ENCODE results near the gene RMC1. TPM values are rescaled to one million over a fixed set of nuclear protein-coding genes. Genes with fewer than 3 reads are reported as not detected.

The RMC1 gene
- total RNA-seq, 2 donors from 2014 or later, result 9.9 to 15.5 TPM

- Histone ChIP-seq H3K4me1 (peaks cover 18% of the 10 kb centered on the region), H3K27me3 (no peaks in the 10 kb centered on the region), H3K9me3 (no peaks in the 10 kb centered on the region), H3K36me3 (replicated peaks in 1 of 2; ENCODE audit: insufficient read depth in 1 of 2, low read depth in 2 of 2) (no peaks in the 10 kb centered on the region), H3K4me3 (no peak overlapping the region), H3K27ac (no peak overlapping the region)
- intact Hi-C loops (cut with DNase I), result loop anchor here (10.0 kb wide), 1 partner anchor 64 kb away; no protein-coding TSS in a partner anchor
- TF ChIP-seq CTCF (IDR thresholded peaks at IDR 0.05), result no peak
- no peak for TF ChIP-seq POLR2A (IDR thresholded peaks at IDR 0.05)
- WGBS, 2 donors, result 88 to 89% methylated on average over 8 of the region's 8 CpGs
- ATAC-seq (no peak), DNase-seq (no peak)
Observed at GRCh38 chr18:23578891-23579653, 75.8 kb downstream of the RMC1 start.

GRCh38 chr18:23580677-23581367, 77.5 kb downstream of the RMC1 start:
- H3K36me3 ChIP-seq (replicated peaks in 1 of 2; ENCODE audit: insufficient read depth in 1 of 2, low read depth in 2 of 2), result no peaks in the 10 kb centered on the region
- DNase-seq, result no peak
- no peak for ATAC-seq
- no peak overlapping the region for H3K4me3 ChIP-seq
- TF ChIP-seq POLR2A (IDR thresholded peaks at IDR 0.05), result no peak
- 71 to 77% methylated on average over 6 of the region's 6 CpGs for WGBS, 2 donors
- intact Hi-C loops (cut with DNase I), result no loop called here
- no peaks in the 10 kb centered on the region for H3K27me3 ChIP-seq
- no peaks in the 10 kb centered on the region for H3K9me3 ChIP-seq
- H3K27ac ChIP-seq, result no peak overlapping the region
- H3K4me1 ChIP-seq, result peaks cover 34% of the 10 kb centered on the region

Small RNAs within 50 kb of the gene (small RNA-seq; reads per million reads assigned to genes)
- not detected for gene AC026634.1
- not detected for gene RF00019

Other genes with a start within 250 kb of the RMC1 start
- gene RIOK3, start 50.2 kb upstream of the RMC1 start, total RNA-seq, result 10 to 100 TPM; 57.3 to 60.6 TPM
- gene NPC1, start 83.0 kb downstream of the RMC1 start, total RNA-seq, result 10 to 100 TPM; 27.2 to 27.7 TPM
- 1 to 10 TPM in 1 of 2 donors, under 1 TPM in 1; 0.52 to 3.3 TPM for gene ANKRD29, start 159.4 kb downstream of the RMC1 start, total RNA-seq
- 10 to 100 TPM in 1 of 2 donors, 1 to 10 TPM in 1; 9.3 to 21.1 TPM for gene LAMA3, start 185.9 kb downstream of the RMC1 start, total RNA-seq